Umbilical cord (tissue), 2 donors: Measurements from ENCODE around the gene PHACTR2. TPM values are rescaled to one million over a fixed set of nuclear protein-coding genes. Genes with fewer than 3 reads are reported as not detected.
"Not testable (repeated sequence)": the region's sequence is repeated elsewhere in the genome, so short reads cannot be mapped to it uniquely, and the experiment has no call there.

Experiments used
- DNase-seq: peaks from one replicate; pipeline ENCODE4 v3.0.0-alpha.2; 2015; ENCODE audit warnings: low spot score
- total RNA-seq: library from RNA; depleted of rRNA; stranded (reverse); fragments of >200 nt; gene quantifications from one replicate; pipeline ENCODE4 v1.2.3, GENCODE V29; 2014; ENCODE audit warnings: low replicate concordance; ENCODE audit not compliant: insufficient read depth

Gene PHACTR2
- total RNA-seq, 1 donor from 2014 or later: 232 TPM

- peak; percentile 55 for DNase-seq
Measured at GRCh38 chr6:143806282-143807102, 128.7 kb downstream of the PHACTR2 start.

- DNase-seq: no peak
Measured at GRCh38 chr6:143807103-143807772, 129.5 kb downstream of the PHACTR2 start.

DNA sequence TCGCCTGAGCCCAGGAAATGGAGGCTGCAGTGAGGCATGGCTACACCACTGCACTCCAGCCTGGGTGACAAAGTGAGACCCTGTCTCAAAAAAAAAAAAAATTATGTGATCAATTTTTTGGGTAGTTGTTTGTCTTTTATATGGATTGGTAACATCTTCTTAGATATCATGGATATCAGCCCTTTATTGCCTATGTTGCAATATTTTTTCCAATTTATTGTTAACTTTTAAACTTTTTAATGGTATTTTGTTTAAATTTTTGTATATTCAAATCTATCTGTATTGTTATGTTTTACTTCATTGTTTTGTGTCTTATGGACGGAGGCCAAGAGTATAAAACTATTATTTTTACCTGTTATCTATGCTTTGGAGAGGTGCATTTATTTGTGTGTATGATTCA lies 133.0 kb downstream of the PHACTR2 start:
- no peak for DNase-seq

GRCh38 chr6:143811501-143812157 lies 133.9 kb downstream of the PHACTR2 start:
- peak; percentile 71 for DNase-seq

- no peak for DNase-seq
Measured at GRCh38 chr6:143817621-143818020, 139.9 kb downstream of the PHACTR2 start.

DNA sequence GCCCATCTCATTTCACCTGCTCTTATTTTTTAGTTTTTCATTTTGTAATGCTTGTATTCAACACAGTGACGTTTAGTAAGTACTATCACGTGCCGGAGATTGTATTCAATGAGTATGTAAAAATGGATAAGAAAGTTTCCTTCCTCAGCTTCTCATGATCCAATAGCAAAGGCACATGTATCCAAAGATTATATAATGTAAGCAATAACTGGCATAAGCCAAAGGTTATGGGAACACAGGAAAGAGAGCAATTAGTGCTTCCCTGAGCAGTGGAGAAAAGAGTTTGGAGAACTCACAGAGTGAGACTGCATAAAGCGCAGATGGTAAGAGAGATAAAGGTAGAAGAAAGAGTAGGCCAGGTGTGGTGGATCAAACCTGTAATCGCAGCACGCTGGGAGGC lies 143.6 kb downstream of the PHACTR2 start:
- DNase-seq: no peak

DNA sequence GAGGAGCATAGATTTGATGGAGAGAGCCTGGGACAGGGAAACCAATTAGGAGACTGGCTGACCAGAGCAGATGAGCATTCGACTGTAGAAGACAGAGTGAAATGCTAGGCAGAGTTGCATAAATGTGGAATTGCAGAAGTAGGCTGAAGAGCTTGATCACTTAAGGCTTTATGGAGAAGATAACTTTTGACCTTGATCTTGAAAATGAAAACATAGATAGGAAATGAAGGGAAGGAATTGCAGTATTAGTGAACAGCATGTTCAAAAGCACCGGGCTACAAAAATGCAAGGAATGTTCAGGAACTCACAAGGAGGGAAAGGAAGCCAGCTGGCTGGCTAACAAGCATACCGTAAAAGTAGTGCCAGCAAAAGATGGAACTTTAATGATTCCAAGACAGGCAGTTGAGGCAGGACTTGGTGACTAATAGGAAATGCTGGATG lies 144.8 kb downstream of the PHACTR2 start:
- peak; percentile 64 for DNase-seq

- no peak for DNase-seq
Measured at GRCh38 chr6:143823548-143823947, 145.8 kb downstream of the PHACTR2 start.

- DNase-seq: no peak
Measured at GRCh38 chr6:143828572-143828971, 150.8 kb downstream of the PHACTR2 start.

DNA sequence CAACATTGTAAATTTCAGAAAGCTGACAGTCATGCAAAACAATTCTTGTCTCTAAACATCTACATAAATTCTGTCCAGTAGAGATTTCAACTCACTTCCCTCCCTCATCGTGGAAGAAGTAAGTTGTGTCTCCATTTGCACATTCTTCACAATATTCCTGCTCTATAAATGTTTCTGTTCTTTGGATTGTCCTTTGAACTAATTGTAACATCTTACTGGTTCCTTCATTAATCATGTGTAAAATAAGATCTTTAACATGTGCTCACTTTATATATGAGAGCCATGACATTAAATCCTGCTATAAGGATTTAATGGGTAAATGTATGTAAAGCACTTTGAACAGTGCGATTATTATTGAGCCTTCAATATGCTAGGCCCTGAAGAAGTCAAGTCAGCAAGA lies 158.4 kb downstream of the PHACTR2 start:
- DNase-seq: no peak

DNA sequence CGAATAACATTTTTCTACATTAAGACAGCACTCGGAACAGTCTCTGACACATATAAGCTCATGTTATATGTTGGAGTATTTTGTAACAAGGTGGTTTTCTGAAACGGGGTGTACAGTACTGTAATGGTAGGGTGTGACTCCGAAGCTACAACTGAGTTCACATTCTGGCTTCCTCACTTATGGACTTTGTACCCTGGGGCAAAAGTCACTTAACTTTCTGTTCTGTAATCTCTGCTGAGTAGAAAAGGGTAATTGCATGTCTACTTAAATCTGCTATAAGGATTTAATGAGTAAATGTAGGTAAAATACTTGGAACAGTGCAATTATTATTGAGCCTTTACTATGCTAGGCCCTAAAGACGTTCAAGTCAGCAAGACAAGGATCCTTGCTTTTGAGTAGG lies 160.6 kb downstream of the PHACTR2 start:
- DNase-seq: no peak

DNA sequence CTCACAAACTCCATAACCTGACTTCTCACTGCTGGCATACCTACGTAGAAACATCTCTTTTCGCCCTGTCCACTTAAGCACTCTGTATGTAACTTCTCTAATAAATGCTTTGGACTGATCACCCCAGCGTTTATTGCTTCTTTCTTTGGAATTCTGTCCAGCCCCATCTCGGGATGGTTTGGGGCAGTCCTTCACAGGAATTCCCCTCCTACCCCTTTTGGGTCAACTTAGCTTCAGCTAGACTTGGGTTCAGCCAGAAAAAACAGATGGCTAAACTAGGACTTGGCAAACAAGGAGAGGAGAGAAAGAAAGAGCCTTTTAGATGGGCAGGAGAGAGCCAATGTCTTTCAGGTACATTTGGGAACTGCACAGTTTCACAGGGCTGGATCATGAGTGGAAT lies 161.4 kb downstream of the PHACTR2 start:
- peak; percentile 52 for DNase-seq

GRCh38 chr6:143840595-143841265 lies 163.0 kb downstream of the PHACTR2 start:
- DNase-seq: no peak

- DNase-seq: no peak
Measured at GRCh38 chr6:143842461-143842901, 164.7 kb downstream of the PHACTR2 start.

GRCh38 chr6:143842902-143843676 lies 165.3 kb downstream of the PHACTR2 start, which contains the start of gene LTV1:
LTV1 (plus strand) TSS chr6:143843338; CDS start chr6:143843478, 140 bp downstream.
- peak; percentile 98 for DNase-seq

- DNase-seq: no peak
Measured at GRCh38 chr6:143843677-143843999, 165.9 kb downstream of the PHACTR2 start.

DNA sequence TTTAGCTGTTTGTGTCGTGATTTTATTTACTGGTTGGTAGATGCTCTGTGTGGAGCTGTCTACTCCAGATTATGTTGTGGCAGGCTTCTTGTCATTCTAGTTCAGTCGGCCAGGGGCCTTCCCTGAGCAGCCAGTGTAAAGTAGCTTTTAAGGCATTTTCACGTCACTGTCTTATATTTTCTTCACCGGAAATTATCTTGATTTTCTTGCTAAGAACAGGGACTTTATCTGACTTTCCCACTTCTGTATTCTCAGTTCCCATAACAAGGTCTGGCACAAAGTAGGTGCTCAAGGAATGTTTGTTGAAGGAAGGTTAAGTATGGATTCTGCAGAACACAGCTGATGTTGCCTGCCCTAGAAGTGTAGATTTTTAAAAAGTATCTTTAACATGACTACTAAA lies 166.2 kb downstream of the PHACTR2 start:
- DNase-seq: no peak

DNA sequence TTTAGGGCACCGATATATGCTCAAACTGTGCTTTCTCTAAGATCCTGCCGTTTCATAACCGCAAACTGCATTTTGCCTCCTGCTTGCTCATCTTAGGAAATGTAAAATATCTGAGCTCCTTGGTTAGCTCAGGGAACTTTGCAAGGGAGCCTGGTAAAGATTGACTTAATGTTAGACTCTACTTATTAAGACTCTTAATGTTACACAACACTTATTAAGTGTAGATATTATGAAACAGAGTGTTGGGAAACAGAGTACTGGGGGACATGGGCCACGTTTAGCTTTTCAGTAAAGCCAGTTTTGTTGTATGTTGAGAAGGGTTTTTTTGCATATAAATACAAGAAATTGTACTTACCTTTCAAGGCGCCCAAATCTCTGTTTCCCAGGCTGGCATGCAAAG lies 167.3 kb downstream of the PHACTR2 start:
- no peak for DNase-seq

DNA sequence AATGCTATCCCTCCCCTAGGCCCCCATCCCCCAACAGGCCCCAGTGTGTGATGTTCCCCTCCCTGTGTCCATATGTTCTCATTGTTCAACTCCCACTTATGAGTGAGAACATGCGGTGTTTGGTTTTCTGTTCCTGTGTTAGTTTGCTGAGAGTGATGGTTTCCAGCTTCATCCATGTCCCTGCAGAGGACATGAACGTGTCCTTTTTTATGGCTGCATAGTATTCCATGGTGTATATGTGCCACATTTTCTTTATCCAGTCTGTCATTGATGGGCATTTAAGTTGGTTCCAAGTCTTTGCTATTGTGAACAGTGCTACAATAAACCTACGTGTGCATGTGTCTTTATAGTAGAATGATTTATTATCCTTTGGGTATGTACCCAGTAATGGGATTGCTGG lies 173.9 kb downstream of the PHACTR2 start:
- DNase-seq: not testable (repeated sequence)

DNA sequence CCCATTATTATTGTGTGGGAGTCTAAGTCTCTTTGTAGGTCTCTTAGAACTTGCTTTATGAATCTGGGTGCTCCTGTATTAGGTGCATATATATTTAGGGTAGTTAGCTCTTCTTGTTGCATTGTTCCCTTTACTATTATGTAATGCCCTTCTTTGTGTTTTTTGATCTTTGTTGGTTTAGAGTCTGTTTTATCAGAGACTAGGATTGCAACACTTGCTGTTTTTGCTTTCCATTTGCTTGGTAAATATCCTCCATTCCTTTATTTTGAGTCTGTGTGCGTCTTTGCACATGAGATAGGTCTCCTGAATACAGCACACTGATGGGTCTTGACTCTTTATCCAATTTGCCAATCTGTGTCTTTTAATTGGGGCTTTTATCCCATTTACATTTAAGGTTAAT lies 177.3 kb downstream of the PHACTR2 start:
- not testable (repeated sequence) for DNase-seq

GRCh38 chr6:143856762-143857161 lies 179.0 kb downstream of the PHACTR2 start:
- not testable (repeated sequence) for DNase-seq
